HEK293T (cell line): ENCODE data around the gene SFRP4.

Experiments used
- CTCF ChIA-PET: fragments of 350-600 bp; formaldehyde crosslinking; extraction: SDS; loops from one replicate; lab custom pipeline; 2021; ENCODE audit warnings: antibody characterized with exemption, inconsistent platforms; lab: Yijun Ruan, JAX
- POLR2A ChIA-PET: fragments of 350-600 bp; formaldehyde crosslinking; extraction: SDS; loops from one replicate; lab custom pipeline; 2020; ENCODE audit warnings: antibody characterized with exemption, inconsistent platforms; lab: Yijun Ruan, JAX
- DNase-seq: peaks from one replicate; pipeline ENCODE4 v3.0.0; 2012; ENCODE audit warnings: mixed read lengths; ENCODE audit errors: extremely low spot score
- ARNT ChIP-seq: fragments of 450-650 bp; IDR thresholded peaks from 2 replicates; pipeline ENCODE4 v1.6.1; 2017; ENCODE audit warnings: mild to moderate bottlenecking
- BHLHE40 ChIP-seq: fragments of 450-650 bp; IDR thresholded peaks from 2 replicates; pipeline ENCODE4 v1.6.1; 2016; ENCODE audit warnings: mild to moderate bottlenecking, moderate library complexity, borderline replicate concordance
- CTBP1 ChIP-seq: fragments of 450-650 bp; IDR thresholded peaks from 2 replicates; pipeline ENCODE4 v1.6.1; 2016; ENCODE audit warnings: borderline replicate concordance
- ELF4 ChIP-seq: fragments of 450-650 bp; IDR thresholded peaks from 2 replicates; pipeline ENCODE4 v1.6.1; 2017; ENCODE audit warnings: antibody characterized with exemption
- FOXA1 ChIP-seq: fragments of 450-650 bp; IDR thresholded peaks from 2 replicates; pipeline ENCODE4 v1.6.1; 2016; ENCODE audit warnings: mild to moderate bottlenecking
- FOXK2 ChIP-seq: fragments of 450-650 bp; IDR thresholded peaks from 2 replicates; pipeline ENCODE4 v1.6.1; 2016; ENCODE audit warnings: mild to moderate bottlenecking
- FOXM1 ChIP-seq: fragments of 450-650 bp; IDR thresholded peaks from 2 replicates; pipeline ENCODE4 v1.6.1; 2017; ENCODE audit warnings: mild to moderate bottlenecking, borderline replicate concordance
- HDGF ChIP-seq: fragments of 450-650 bp; IDR thresholded peaks from 2 replicates; pipeline ENCODE4 v1.6.1; 2017; ENCODE audit warnings: antibody characterized with exemption, borderline replicate concordance
- L3MBTL2 ChIP-seq: fragments of 450-650 bp; conservative IDR thresholded peaks from 2 replicates; pipeline ENCODE4 v1.6.1; 2016; ENCODE audit warnings: mild to moderate bottlenecking
- LEF1 ChIP-seq: fragments of 450-650 bp; IDR thresholded peaks from 2 replicates; pipeline ENCODE4 v1.6.1; 2017; ENCODE audit warnings: mild to moderate bottlenecking, borderline replicate concordance
- NFRKB ChIP-seq: fragments of 450-650 bp; IDR thresholded peaks from 2 replicates; pipeline ENCODE4 v1.6.1; 2016; ENCODE audit warnings: mild to moderate bottlenecking, moderate library complexity
- PKNOX1 ChIP-seq: fragments of 450-650 bp; IDR thresholded peaks from 2 replicates; pipeline ENCODE4 v1.6.1; 2016
- SP1 ChIP-seq: fragments of 450-650 bp; IDR thresholded peaks from 2 replicates; pipeline ENCODE4 v1.6.1; 2017
- SUZ12 ChIP-seq: fragments of 450-650 bp; IDR thresholded peaks from 2 replicates; pipeline ENCODE4 v1.6.1; 2016; ENCODE audit warnings: mild to moderate bottlenecking
- TARDBP ChIP-seq: fragments of 450-650 bp; IDR thresholded peaks from 2 replicates; pipeline ENCODE4 v1.6.1; 2016
- ZNF384 ChIP-seq: fragments of 450-650 bp; IDR thresholded peaks from 2 replicates; pipeline ENCODE4 v1.6.1; 2016

The SFRP4 gene

DNA sequence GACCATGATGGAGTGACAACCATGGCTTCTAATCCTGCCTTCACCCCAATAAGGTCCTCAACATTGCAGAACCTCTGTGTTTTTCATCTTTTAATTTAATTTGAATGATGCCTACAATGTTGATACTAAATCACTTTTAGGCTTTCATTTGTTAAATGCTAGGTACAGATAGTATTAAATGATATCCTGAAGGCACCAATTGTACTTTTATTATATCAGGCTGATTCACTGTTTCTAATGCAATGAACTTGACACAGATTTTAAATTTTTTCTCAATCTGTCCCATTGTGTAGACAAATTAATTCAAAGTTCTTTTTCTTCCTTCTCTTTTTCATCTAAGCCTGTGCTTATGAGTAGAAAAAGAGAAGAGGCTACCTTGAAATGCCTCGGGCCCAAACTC is 9.0 kb upstream of the SFRP4 start:
- no peak for DNase-seq
- ChIA-PET POLR2A (no interaction called here), CTCF (no interaction called here)
- TF ChIP-seq FOXM1 = no peak

DNA sequence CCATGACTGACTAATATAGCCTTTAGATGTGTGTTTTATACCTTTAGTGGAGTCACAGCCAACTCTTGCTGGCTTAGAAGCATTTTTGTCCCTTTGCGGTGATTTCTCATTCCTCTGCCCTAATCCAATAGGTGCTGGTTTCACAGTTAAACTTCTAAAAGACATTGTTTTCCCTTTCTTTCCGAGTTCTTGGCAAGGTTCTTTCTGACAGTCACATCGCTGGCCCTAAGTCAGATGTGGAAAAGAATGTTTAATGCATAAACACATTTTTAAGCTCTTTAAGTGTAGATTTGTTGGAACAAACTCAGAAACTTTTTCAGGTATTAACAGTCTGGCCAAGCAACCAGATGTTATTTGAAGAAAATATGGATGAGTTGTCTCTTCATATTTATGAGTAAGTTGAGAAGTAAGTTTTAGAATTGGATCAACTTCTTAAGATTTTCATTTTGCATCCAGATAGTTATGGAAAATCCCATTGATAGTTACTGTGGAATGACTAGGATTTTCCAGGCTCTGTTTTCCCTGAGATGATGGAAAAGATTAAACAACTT is 7.9 kb upstream of the SFRP4 start:
- ChIA-PET POLR2A (no interaction called here), CTCF (no interaction called here)
- DNase-seq = no peak
- no peak for TF ChIP-seq ELF4

GRCh38 chr7:37923996-37924395 is 7.4 kb upstream of the SFRP4 start:
- ChIA-PET POLR2A (no interaction called here), CTCF (no interaction called here)
- TF ChIP-seq CTBP1 = no peak
- TF ChIP-seq TARDBP = no peak
- TF ChIP-seq BHLHE40 = no peak
- TF ChIP-seq SUZ12 = no peak
- no peak for TF ChIP-seq LEF1
- no peak for TF ChIP-seq HDGF
- TF ChIP-seq NFRKB = no peak
- no peak for TF ChIP-seq FOXM1
- TF ChIP-seq FOXA1 = no peak
- TF ChIP-seq ARNT = no peak
- TF ChIP-seq SP1 = no peak
- TF ChIP-seq ZNF384 = no peak
- no peak for TF ChIP-seq L3MBTL2
- TF ChIP-seq PKNOX1 = no peak
- no peak for TF ChIP-seq FOXK2
- DNase-seq = no peak

GRCh38 chr7:37921876-37922275 is 5.3 kb upstream of the SFRP4 start:
- TF ChIP-seq HDGF (no peak), L3MBTL2 (no peak), PKNOX1 (no peak), FOXA1 (no peak), ZNF384 (no peak), ELF4 (no peak), FOXK2 (no peak), CTBP1 (no peak), SP1 (no peak), BHLHE40 (no peak)
- CTCF ChIA-PET = interaction anchor here (1.3 kb wide), 1 partner anchor 424 kb away, joined by 5 read pairs; no protein-coding TSS in a partner anchor
- DNase-seq = no peak
- POLR2A ChIA-PET = interaction anchor here (1.0 kb wide), 1 partner anchor 9 kb away, joined by 3 read pairs; no protein-coding TSS in a partner anchor

GRCh38 chr7:37920849-37921805 is 4.5 kb upstream of the SFRP4 start:
- ChIA-PET CTCF (interaction anchor here (1.3 kb wide), 1 partner anchor 424 kb away, joined by 5 read pairs; no protein-coding TSS in a partner anchor), POLR2A (interaction anchor here (1.0 kb wide), 1 partner anchor 10 kb away, joined by 3 read pairs; no protein-coding TSS in a partner anchor)
- peak; percentile 46 for TF ChIP-seq L3MBTL2
- TF ChIP-seq BHLHE40 = no peak
- no peak for TF ChIP-seq TARDBP
- TF ChIP-seq FOXM1 = no peak
- TF ChIP-seq ZNF384 = no peak
- DNase-seq = peak; percentile 20

GRCh38 chr7:37920305-37920848 is 3.8 kb upstream of the SFRP4 start, which contains the start of gene EPDR1:
TSS of gene EPDR1 (plus strand) at chr7:37920640. CDS start at chr7:37920940, 300 bp downstream.
- TF ChIP-seq FOXM1 = no peak
- TF ChIP-seq ELF4 = no peak
- TF ChIP-seq ZNF384 = no peak
- TF ChIP-seq FOXK2 = no peak
- TF ChIP-seq PKNOX1 = no peak
- CTCF ChIA-PET = interaction anchor here (1.3 kb wide), 1 partner anchor 425 kb away, joined by 5 read pairs; no protein-coding TSS in a partner anchor
- DNase-seq = peak; percentile 19
- POLR2A ChIA-PET = no interaction called here
